Kidney (tissue), 14 donors: ENCODE results near the gene MAGEA10. TPM values are rescaled to one million over a fixed set of nuclear protein-coding genes. Genes with fewer than 3 reads are reported as not detected.
A peak's percentile ranks its signal among the peaks of the same experiment; 100 is the strongest.
"Not testable (repeated sequence)": the region's sequence is repeated elsewhere in the genome, so short reads cannot be mapped to it uniquely, and the experiment has no call there.

Source experiments
- DNase-seq, 5 donors: peaks; one replicate each; pipeline ENCODE4 v3.0.0-alpha.2; 2013 to 2020
- FAIRE-seq: peaks from 2 replicates; lab custom pipeline; 2012; peaks lifted over from hg19 to GRCh38; lab: Jason Lieb, UNC
- H3K27ac ChIP-seq, 2 donors: one replicate each; pipeline ENCODE4 v1.7.0; 2013; ENCODE audit warnings: low read depth in 2 of 2, low read length in 2 of 2, inconsistent platforms in 1 of 2
- H3K27me3 ChIP-seq: one replicate; pipeline ENCODE4 v1.7.1; 2013; ENCODE audit warnings: low read length, inconsistent platforms; ENCODE audit not compliant: control insufficient read depth, insufficient read depth
- H3K36me3 ChIP-seq, 3 donors: one replicate each; pipeline versions ENCODE4 v1.7.0 to v1.7.1; 2013; ENCODE audit warnings: low read length in 3 of 3, control low read depth in 1 of 3, inconsistent platforms in 1 of 3; ENCODE audit not compliant: insufficient read depth in 3 of 3, control insufficient read depth in 2 of 3
- H3K4me1 ChIP-seq, 3 donors: one replicate each; pipeline versions ENCODE4 v1.7.0 to v1.7.1; 2013; ENCODE audit warnings: low read length in 3 of 3, inconsistent platforms in 1 of 3, low read depth in 1 of 3; ENCODE audit not compliant: control insufficient read depth in 2 of 3, insufficient read depth in 2 of 3
- H3K4me3 ChIP-seq, 3 donors: one replicate each; pipeline versions ENCODE4 v1.7.0 to v1.8.1; 2013; ENCODE audit warnings: low read length in 3 of 3, control low read depth in 1 of 3, inconsistent platforms in 1 of 3
- H3K9ac ChIP-seq, 3 donors: one replicate each; pipeline versions ENCODE4 v1.7.0 to v1.7.1; 2013; ENCODE audit warnings: low read length in 3 of 3, control low read depth in 1 of 3, inconsistent platforms in 1 of 3
- H3K9me3 ChIP-seq, 3 donors: one replicate each; pipeline versions ENCODE4 v1.7.0 to v1.7.1; 2013; ENCODE audit warnings: low read length in 3 of 3, control low read depth in 1 of 3, inconsistent platforms in 1 of 3; ENCODE audit not compliant: control insufficient read depth in 2 of 3, insufficient read depth in 1 of 3
- CTCF ChIP-seq: IDR thresholded peaks from 3 replicates; pipeline ENCODE4 v1.5.1; 2012; ENCODE audit warnings: mild to moderate bottlenecking, moderate library complexity, borderline replicate concordance; ENCODE audit not compliant: insufficient read depth; ENCODE audit errors: extremely low read depth
- intact Hi-C: fragments of 100-400 bp; cut with DNase I; formaldehyde crosslinking; loops from one replicate; pipeline ENCODE4 v1.11.1; 2022
- polyA plus RNA-seq: library from polyadenylated mRNA; stranded (reverse); fragments of 350-450 nt; fragmentation: Illumina TruSeq; extraction: RNeasy Lipid Tissue Mini Kit (QIAGEN cat#74804); gene quantifications from one replicate; pipeline ENCODE4 v1.2.3, GENCODE V29; 2014; ENCODE audit warnings: low read depth, low replicate concordance; ENCODE audit not compliant: insufficient read depth
- total RNA-seq: library from RNA; stranded (reverse); fragmentation: NEBNext Ultra II Directional; extraction: Animal tissue kit (Norgen Biotek cat#: 25700); gene quantifications from one replicate; pipeline ENCODE4 v1.2.1, GENCODE V29; 2021
- donor health status: control.
- donor health status: control.
- donor health status: control.
- donor health status: control.
- donor health status: control.
- donor health status: DM: yes; HTN: yes; CAD: no.
- donor health status: Normal renal cell carcinoma (clear cell type).

Gene MAGEA10
- total and polyA plus RNA-seq, 2 donors from 2014 or later, result not detected

GRCh38 chrX:152139589-152139988 lies 1.2 kb upstream of the MAGEA10 start:
- Histone ChIP-seq H3K4me1 (no peaks in the 10 kb centered on the region), H3K27me3 (no peaks in the 10 kb centered on the region), H3K9me3 (no peaks in the 10 kb centered on the region), H3K4me3 (no peak overlapping the region), H3K36me3 (no peaks in the 10 kb centered on the region), H3K27ac (no peak overlapping the region), H3K9ac (no peak overlapping the region)
- FAIRE-seq (no peak), DNase-seq (no peak)
- intact Hi-C loops, result no loop called here
- no peak for TF ChIP-seq CTCF

- intact Hi-C loops, result no loop called here
- FAIRE-seq, result no peak
Measured at GRCh38 chrX:152137771-152138387, 498 bp downstream of the MAGEA10 start.

GRCh38 chrX:152136312-152136711 lies 2.1 kb downstream of the MAGEA10 start:
- no peak overlapping the region for H3K4me3 ChIP-seq
- no peaks in the 10 kb centered on the region for H3K36me3 ChIP-seq
- no peaks in the 10 kb centered on the region for H3K4me1 ChIP-seq
- no peak for FAIRE-seq
- H3K27me3 ChIP-seq, result no peaks in the 10 kb centered on the region
- H3K9ac ChIP-seq, result no peak overlapping the region
- no peaks in the 10 kb centered on the region for H3K9me3 ChIP-seq
- TF ChIP-seq CTCF, result no peak
- no peak overlapping the region for H3K27ac ChIP-seq
- DNase-seq, result peak in 1 of 5 donors; percentile 26
- intact Hi-C loops, result no loop called here

More at GRCh38 chrX:152137771-152138387, 498 bp downstream of the MAGEA10 start:
- no peaks in the 10 kb centered on the region for H3K36me3 ChIP-seq
- H3K9ac ChIP-seq, result no peak overlapping the region
- H3K27me3 ChIP-seq, result no peaks in the 10 kb centered on the region
- no peaks in the 10 kb centered on the region for H3K9me3 ChIP-seq
- no peak overlapping the region for H3K27ac ChIP-seq
- no peaks in the 10 kb centered on the region for H3K4me1 ChIP-seq
- no peak overlapping the region for H3K4me3 ChIP-seq
- no peak for TF ChIP-seq CTCF
- DNase-seq, result peak in 1 of 5 donors; percentile 59

GRCh38 chrX:152131525-152131924 lies 6.9 kb downstream of the MAGEA10 start:
- Histone ChIP-seq H3K36me3 (no peaks in the 10 kb centered on the region), H3K4me3 (no peak overlapping the region), H3K4me1 (no peaks in the 10 kb centered on the region), H3K9ac (no peak overlapping the region), H3K27me3 (no peaks in the 10 kb centered on the region), H3K9me3 (no peaks in the 10 kb centered on the region), H3K27ac (no peak overlapping the region)
- DNase-seq (no peak), FAIRE-seq (no peak)
- intact Hi-C loops, result no loop called here
- no peak for TF ChIP-seq CTCF

- intact Hi-C loops, H3K9ac ChIP-seq, H3K36me3 ChIP-seq, H3K4me1 ChIP-seq, FAIRE-seq, H3K4me3 ChIP-seq, DNase-seq, H3K9me3 ChIP-seq, H3K27ac ChIP-seq, H3K27me3 ChIP-seq: not testable (repeated sequence)
Measured at GRCh38 chrX:152129069-152129844, 9.1 kb downstream of the MAGEA10 start.
